HEK293 (cell line): ENCODE data around the gene MTPN.

Experiments used
- CTCF ChIA-PET: fragments of 350-600 bp; formaldehyde crosslinking; extraction: SDS; loops from one replicate; lab custom pipeline; 2021; ENCODE audit warnings: antibody characterized with exemption; lab: Yijun Ruan, JAX
- POLR2A ChIA-PET: fragments of 300-600 bp; formaldehyde crosslinking; extraction: SDS; loops from one replicate; lab custom pipeline; 2020; ENCODE audit warnings: antibody characterized with exemption, inconsistent platforms; lab: Yijun Ruan, JAX
- H3K27ac ChIP-seq: fragments of 200-500 bp; sonication (Bioruptor generic); 2 replicates; pipeline ENCODE4 v1.5.1; 2014; ENCODE audit warnings: low read depth, low read length, control low read depth, inconsistent platforms; ENCODE audit errors: extremely low read depth
- H3K36me3 ChIP-seq, 2 experiments: fragments of 200-500 bp in 1 of 2; sonication (Bioruptor generic) in 1 of 2; 1 replicate in 1 of 2; 2 replicates in 1 of 2; pipeline ENCODE4 v1.5.1; 2014 to 2017; ENCODE audit warnings: inconsistent platforms in 2 of 2, low read length in 2 of 2; ENCODE audit not compliant: control insufficient read depth in 2 of 2, insufficient read depth in 1 of 2
- H3K4me1 ChIP-seq: fragments of 200-500 bp; sonication (Bioruptor generic); 2 replicates; pipeline ENCODE4 v1.5.1; 2014; ENCODE audit warnings: mild to moderate bottlenecking, low read length, inconsistent platforms; ENCODE audit not compliant: control insufficient read depth, insufficient read depth
- H3K4me3 ChIP-seq: 2 replicates; pipeline ENCODE4 v1.5.1; 2011; ENCODE audit warnings: low read depth, mild to moderate bottlenecking, control low read depth, low read length, moderate library complexity
- H3K9me3 ChIP-seq: fragments of 200-500 bp; sonication (Bioruptor generic); 2 replicates; pipeline ENCODE4 v1.5.1; 2014; ENCODE audit warnings: low read depth, low read length, inconsistent platforms; ENCODE audit not compliant: control insufficient read depth, insufficient read depth
- GLI2 ChIP-seq: fragments of 450-650 bp; formaldehyde crosslinking; IDR thresholded peaks from 2 replicates; pipeline ENCODE4; 2017; ENCODE audit warnings: missing biosample characterization, missing genetic modification characterization, low read depth, borderline replicate concordance
- HOXD13 ChIP-seq: sonication (generic); formaldehyde crosslinking; IDR thresholded peaks from 2 replicates; pipeline ENCODE4 v1.8.0; 2022; ENCODE audit warnings: missing genetic modification reagents, borderline replicate concordance
- KLF16 ChIP-seq: fragments of 450-650 bp; formaldehyde crosslinking; IDR thresholded peaks from 2 replicates; pipeline ENCODE4 v1.5.1; 2017; ENCODE audit warnings: missing biosample characterization, missing genetic modification characterization
- KLF7 ChIP-seq: fragments of 450-650 bp; formaldehyde crosslinking; IDR thresholded peaks from 2 replicates; pipeline ENCODE4 v1.5.1; 2016; ENCODE audit warnings: missing biosample characterization, missing genetic modification characterization, borderline replicate concordance
- PRDM6 ChIP-seq: fragments of 450-650 bp; formaldehyde crosslinking; IDR thresholded peaks from 2 replicates; pipeline ENCODE4 v1.5.1; 2017; ENCODE audit warnings: missing biosample characterization, missing genetic modification characterization
- TCF7L2 ChIP-seq: IDR thresholded peaks from 2 replicates; pipeline ENCODE4 v1.6.1; 2011; ENCODE audit warnings: low read depth, mild to moderate bottlenecking, inconsistent platforms, low read length, moderate library complexity, borderline replicate concordance
- ZBTB20 ChIP-seq: fragments of 450-650 bp; formaldehyde crosslinking; IDR thresholded peaks from 2 replicates; pipeline ENCODE4 v1.5.1; 2016; ENCODE audit warnings: missing biosample characterization, missing genetic modification characterization
- ZBTB8A ChIP-seq: fragments of 450-650 bp; formaldehyde crosslinking; IDR thresholded peaks from 2 replicates; pipeline ENCODE4 v1.5.1; 2016; ENCODE audit warnings: missing biosample characterization, missing genetic modification characterization
- ZNF114 ChIP-seq: fragments of 450-650 bp; formaldehyde crosslinking; IDR thresholded peaks from 2 replicates; pipeline ENCODE4 v1.5.0; 2017; ENCODE audit warnings: missing biosample characterization, missing genetic modification characterization
- ZNF157 ChIP-seq: fragments of 450-650 bp; formaldehyde crosslinking; IDR thresholded peaks from 2 replicates; pipeline ENCODE4 v1.5.1; 2016; ENCODE audit warnings: missing biosample characterization, missing genetic modification characterization
- ZNF354C ChIP-seq: fragments of 450-650 bp; formaldehyde crosslinking; IDR thresholded peaks from 2 replicates; pipeline ENCODE4 v1.5.1; 2016; ENCODE audit warnings: missing biosample characterization, missing genetic modification characterization, low read depth, borderline replicate concordance
- ZNF404 ChIP-seq: fragments of 450-650 bp; formaldehyde crosslinking; IDR thresholded peaks from 2 replicates; pipeline ENCODE4 v1.5.1; 2017; ENCODE audit warnings: missing biosample characterization, missing genetic modification characterization
- ZNF585B ChIP-seq: fragments of 450-650 bp; formaldehyde crosslinking; IDR thresholded peaks from 2 replicates; pipeline ENCODE4 v1.5.1; 2016; ENCODE audit warnings: missing biosample characterization, missing genetic modification characterization
- ZNF658 ChIP-seq: fragments of 450-650 bp; formaldehyde crosslinking; IDR thresholded peaks from 2 replicates; pipeline ENCODE4; 2016; ENCODE audit warnings: missing biosample characterization, missing genetic modification characterization
- ZNF670 ChIP-seq: fragments of 450-650 bp; formaldehyde crosslinking; IDR thresholded peaks from 2 replicates; pipeline ENCODE4 v1.5.1; 2016; ENCODE audit warnings: missing biosample characterization, missing genetic modification characterization, low read depth
- ZNF791 ChIP-seq: fragments of 450-650 bp; formaldehyde crosslinking; IDR thresholded peaks from 2 replicates; pipeline ENCODE4 v1.5.1; 2016; ENCODE audit warnings: missing biosample characterization, missing genetic modification characterization
- ZNF792 ChIP-seq: fragments of 450-650 bp; formaldehyde crosslinking; IDR thresholded peaks from 2 replicates; pipeline ENCODE4 v1.5.1; 2016; ENCODE audit warnings: missing biosample characterization, missing genetic modification characterization
- TF ChIP-seq, protein P1 (sequence below): IDR thresholded peaks from 2 replicates; pipeline ENCODE4 v1.6.1; 2011; ENCODE audit warnings: mild to moderate bottlenecking, low read depth, low read length, borderline replicate concordance
- TF ChIP-seq, protein P2 (sequence below): fragments of 450-650 bp; formaldehyde crosslinking; IDR thresholded peaks from 2 replicates; pipeline ENCODE4 v1.5.1; 2016; ENCODE audit warnings: missing biosample characterization, missing genetic modification characterization

Gene MTPN

GRCh38 chr7:135966341-135967043, 10.7 kb downstream of the MTPN start (continued):
- TF ChIP-seq ZNF792 (tag by site-specific recombination), result no peak
- no peak for TF ChIP-seq ZNF658
- no peak for TF ChIP-seq ZNF114 (tag by site-specific recombination)
- no peak for TF ChIP-seq HOXD13 (CRISPR knock-in tag)
- TF ChIP-seq GLI2 (tag by site-specific recombination), result no peak
- TF ChIP-seq, all 188 proteins: peak for 0

- ChIA-PET POLR2A (no interaction called here), CTCF (no interaction called here)
- no peaks in the 10 kb centered on the region for H3K4me1 ChIP-seq
- H3K4me3 ChIP-seq, result no peak overlapping the region
- H3K36me3 ChIP-seq, result peaks cover 0 to 9% of the 10 kb centered on the region in 2 experiments; a peak in 1 of 3 replicates
- H3K9me3 ChIP-seq, result no peaks in the 10 kb centered on the region
- no peak overlapping the region for H3K27ac ChIP-seq
- TF ChIP-seq ZNF354C (tag by site-specific recombination) (no peak), ZNF157 (tag by site-specific recombination) (no peak), ZNF404 (no peak), ZBTB8A (tag by site-specific recombination) (no peak), ZNF585B (tag by site-specific recombination) (no peak)
- TF ChIP-seq, protein P1, sequence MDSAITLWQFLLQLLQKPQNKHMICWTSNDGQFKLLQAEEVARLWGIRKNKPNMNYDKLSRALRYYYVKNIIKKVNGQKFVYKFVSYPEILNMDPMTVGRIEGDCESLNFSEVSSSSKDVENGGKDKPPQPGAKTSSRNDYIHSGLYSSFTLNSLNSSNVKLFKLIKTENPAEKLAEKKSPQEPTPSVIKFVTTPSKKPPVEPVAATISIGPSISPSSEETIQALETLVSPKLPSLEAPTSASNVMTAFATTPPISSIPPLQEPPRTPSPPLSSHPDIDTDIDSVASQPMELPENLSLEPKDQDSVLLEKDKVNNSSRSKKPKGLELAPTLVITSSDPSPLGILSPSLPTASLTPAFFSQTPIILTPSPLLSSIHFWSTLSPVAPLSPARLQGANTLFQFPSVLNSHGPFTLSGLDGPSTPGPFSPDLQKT, result no peak
- TF ChIP-seq, protein P2, sequence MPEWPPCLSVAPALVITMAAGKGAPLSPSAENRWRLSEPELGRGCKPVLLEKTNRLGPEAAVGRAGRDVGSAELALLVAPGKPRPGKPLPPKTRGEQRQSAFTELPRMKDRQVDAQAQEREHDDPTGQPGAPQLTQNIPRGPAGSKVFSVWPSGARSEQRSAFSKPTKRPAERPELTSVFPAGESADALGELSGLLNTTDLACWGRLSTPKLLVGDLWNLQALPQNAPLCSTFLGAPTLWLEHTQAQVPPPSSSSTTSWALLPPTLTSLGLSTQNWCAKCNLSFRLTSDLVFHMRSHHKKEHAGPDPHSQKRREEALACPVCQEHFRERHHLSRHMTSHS (tag by site-specific recombination), result no peak
These were observed 11.6 kb downstream of the MTPN start for GRCh38 chr7:135965602-135966001.

- peaks cover 0 to 6% of the 10 kb centered on the region in 2 experiments; a peak in 1 of 3 replicates for H3K36me3 ChIP-seq
- TF ChIP-seq PRDM6 (tag by site-specific recombination) (no peak), KLF7 (no peak), ZNF791 (tag by site-specific recombination) (no peak), ZNF658 (no peak), KLF16 (tag by site-specific recombination) (no peak), ZNF670 (no peak), TCF7L2 (no peak), ZBTB20 (tag by site-specific recombination) (no peak)
These were observed 12.4 kb downstream of the MTPN start for GRCh38 chr7:135964791-135965190.

More at GRCh38 chr7:135964791-135965190, 12.4 kb downstream of the MTPN start:
- no peak overlapping the region for H3K4me3 ChIP-seq
- POLR2A ChIA-PET, result no interaction called here
- no peak overlapping the region for H3K27ac ChIP-seq
- CTCF ChIA-PET, result no interaction called here
- no peaks in the 10 kb centered on the region for H3K4me1 ChIP-seq
- no peaks in the 10 kb centered on the region for H3K9me3 ChIP-seq
